Right lobe of liver (tissue), 4 donors: ENCODE measurements around the gene CDC45.

Experiments used
- POLR2A ChIP-seq: fragments of 450-650 bp; IDR thresholded peaks from one replicate; pipeline ENCODE4 v1.6.1; 2017; ENCODE audit warnings: antibody characterized with exemption, mild to moderate bottlenecking
- TF ChIP-seq, protein P1 (sequence below), 4 donors: fragments of 200-600 bp in 3 of 4; fragments of 450-650 bp in 1 of 4; IDR thresholded peaks; one replicate each; pipeline versions ENCODE4 v1.5.1 to v1.8.0; 2016 to 2022; ENCODE audit warnings: antibody characterized with exemption in 4 of 4, mild to moderate bottlenecking in 2 of 4
- donor health status: DM: no; HTN: no; CAD: no.
- donor health status: DM: no; HTN: no; CAD: no.
- donor health status: DM: no; HTN: yes; CAD: no.

DNA sequence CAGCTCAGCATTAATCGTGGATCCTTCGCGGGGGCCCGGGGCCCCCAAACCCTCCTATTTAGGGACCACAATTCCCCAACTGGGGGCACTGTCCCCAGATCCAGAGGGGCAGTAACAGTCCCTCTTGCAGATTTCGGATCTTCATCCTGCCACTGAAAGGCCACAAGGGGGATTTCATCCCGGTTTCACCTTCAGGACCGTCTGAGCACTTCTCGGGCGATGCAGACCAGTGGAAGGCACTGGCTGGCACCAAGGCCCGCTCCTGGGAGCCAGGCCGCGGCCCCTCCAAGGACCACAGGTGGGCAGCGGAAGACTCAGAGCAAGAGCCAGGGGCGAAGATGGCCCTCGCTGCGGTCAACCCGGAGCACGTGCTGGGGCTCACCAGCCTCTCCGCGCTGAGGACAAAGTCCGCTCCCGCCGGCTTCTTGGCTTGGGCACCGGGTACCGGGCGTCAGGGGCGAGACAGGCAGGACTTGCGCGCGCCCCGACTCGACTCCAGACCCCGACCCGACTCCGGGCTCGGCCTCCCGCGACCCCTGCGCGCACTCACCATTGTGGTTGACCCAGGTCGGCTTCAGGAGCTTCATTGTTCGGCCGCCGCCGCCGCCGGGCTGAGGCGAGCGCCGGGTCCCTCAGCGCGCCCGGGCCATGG lies 48.7 kb upstream of the CDC45 start:
- TF ChIP-seq, protein P1, sequence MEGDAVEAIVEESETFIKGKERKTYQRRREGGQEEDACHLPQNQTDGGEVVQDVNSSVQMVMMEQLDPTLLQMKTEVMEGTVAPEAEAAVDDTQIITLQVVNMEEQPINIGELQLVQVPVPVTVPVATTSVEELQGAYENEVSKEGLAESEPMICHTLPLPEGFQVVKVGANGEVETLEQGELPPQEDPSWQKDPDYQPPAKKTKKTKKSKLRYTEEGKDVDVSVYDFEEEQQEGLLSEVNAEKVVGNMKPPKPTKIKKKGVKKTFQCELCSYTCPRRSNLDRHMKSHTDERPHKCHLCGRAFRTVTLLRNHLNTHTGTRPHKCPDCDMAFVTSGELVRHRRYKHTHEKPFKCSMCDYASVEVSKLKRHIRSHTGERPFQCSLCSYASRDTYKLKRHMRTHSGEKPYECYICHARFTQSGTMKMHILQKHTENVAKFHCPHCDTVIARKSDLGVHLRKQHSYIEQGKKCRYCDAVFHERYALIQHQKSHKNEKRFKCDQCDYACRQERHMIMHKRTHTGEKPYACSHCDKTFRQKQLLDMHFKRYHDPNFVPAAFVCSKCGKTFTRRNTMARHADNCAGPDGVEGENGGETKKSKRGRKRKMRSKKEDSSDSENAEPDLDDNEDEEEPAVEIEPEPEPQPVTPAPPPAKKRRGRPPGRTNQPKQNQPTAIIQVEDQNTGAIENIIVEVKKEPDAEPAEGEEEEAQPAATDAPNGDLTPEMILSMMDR (IDR thresholded peaks at IDR 0.05) = no peak
- no peak for TF ChIP-seq POLR2A
